ENCODE measurements around the gene BCAR1. TPM values are rescaled to one million over a fixed set of nuclear protein-coding genes. Genes with fewer than 3 reads are reported as not detected.
A peak's percentile ranks its signal among the peaks of the same experiment; 100 is the strongest.

The BCAR1 gene
- total and polyA plus RNA-seq, 8 donors, result 30.1 to 66.7 (median 48.9) TPM

- H3K27ac ChIP-seq, result peak overlapping the region in 3 of 4 donors; percentile 2 to 60 (median 23)
- H3K9me3 ChIP-seq, result no peaks in the 10 kb centered on the region
- FAIRE-seq (no peak), ATAC-seq (no peak), DNase-seq (peak in 1 of 6 donors; percentile 70)
- peaks cover 24 to 27% (median 24%) of the 10 kb centered on the region in 3 donors for H3K4me1 ChIP-seq
- H3K27me3 ChIP-seq, result no peaks in the 10 kb centered on the region
- peaks cover 0 to 31% (median 12%) of the 10 kb centered on the region in 3 donors for H3K36me3 ChIP-seq
- no peak for TF ChIP-seq CTCF (IDR thresholded peaks at IDR 0.05)
- H3K4me3 ChIP-seq, result no peak overlapping the region
- intact Hi-C loops (cut with DNase I), result loop anchor here in 1 of 3 donors (5.0 kb wide), 1 partner anchor 143 kb away; no protein-coding TSS in a partner anchor
- 83 to 90% methylated on average over 15 to 19 of the region's 19 CpGs for WGBS, 2 donors
These were observed 11.8 kb downstream of the BCAR1 start for GRCh38 chr16:75239542-75240122.

- peaks cover 0 to 36% (median 12%) of the 10 kb centered on the region in 3 donors for H3K36me3 ChIP-seq
- no peaks in the 10 kb centered on the region for H3K9me3 ChIP-seq
- H3K4me3 ChIP-seq, result no peak overlapping the region
- no peak for TF ChIP-seq CTCF (IDR thresholded peaks at IDR 0.05)
- peak; percentile 1 to 10 (median 6) for ATAC-seq
- H3K4me1 ChIP-seq, result peaks cover 18 to 24% (median 18%) of the 10 kb centered on the region in 3 donors
- no peak for FAIRE-seq
- H3K27ac ChIP-seq, result peak overlapping the region; percentile 2 to 74 (median 42)
- DNase-seq, result peak in 2 of 6 donors; percentile 33 to 70
- no peaks in the 10 kb centered on the region for H3K27me3 ChIP-seq
- intact Hi-C loops (cut with DNase I), result loop anchor here in 1 of 3 donors (5.0 kb wide), 1 partner anchor 143 kb away; no protein-coding TSS in a partner anchor
- 48 to 56% methylated on average over 13 to 16 of the region's 16 CpGs for WGBS, 2 donors
These were observed 12.4 kb downstream of the BCAR1 start for GRCh38 chr16:75238853-75239541.

GRCh38 chr16:75238132-75238852 is 13.1 kb downstream of the BCAR1 start:
- peaks cover 11 to 18% (median 14%) of the 10 kb centered on the region in 3 donors for H3K4me1 ChIP-seq
- H3K27me3 ChIP-seq, result no peaks in the 10 kb centered on the region
- FAIRE-seq, result no peak
- TF ChIP-seq CTCF (IDR thresholded peaks at IDR 0.05), result no peak
- peak overlapping the region; percentile 2 to 74 (median 38) for H3K27ac ChIP-seq
- H3K36me3 ChIP-seq, result peaks cover 0 to 37% (median 12%) of the 10 kb centered on the region in 3 donors
- DNase-seq, result peak in 4 of 6 donors; percentile 61 to 88 (median 73)
- no peaks in the 10 kb centered on the region for H3K9me3 ChIP-seq
- intact Hi-C loops (cut with DNase I), result loop anchor here in 1 of 3 donors (5.0 kb wide), 1 partner anchor 144 kb away; no protein-coding TSS in a partner anchor
- 43 to 46% methylated on average over 24 to 25 of the region's 25 CpGs for WGBS, 2 donors
- no peak overlapping the region for H3K4me3 ChIP-seq
- peak; percentile 11 to 41 (median 32) for ATAC-seq

GRCh38 chr16:75237398-75238131 is 13.9 kb downstream of the BCAR1 start:
- Histone ChIP-seq H3K9me3 (no peaks in the 10 kb centered on the region), H3K27me3 (no peaks in the 10 kb centered on the region), H3K36me3 (peaks cover 0 to 43% (median 10%) of the 10 kb centered on the region in 3 donors), H3K4me1 (peaks cover 11 to 16% (median 14%) of the 10 kb centered on the region in 3 donors), H3K27ac (peak overlapping the region in 1 of 4 donors; percentile 74), H3K4me3 (no peak overlapping the region)
- DNase-seq (peak in 2 of 6 donors; percentile 58 to 76), FAIRE-seq (no peak), ATAC-seq (no peak)
- no peak for TF ChIP-seq CTCF (IDR thresholded peaks at IDR 0.05)
- intact Hi-C loops (cut with DNase I), result loop anchor here in 1 of 3 donors (5.0 kb wide), 1 partner anchor 145 kb away; no protein-coding TSS in a partner anchor
- 89 to 91% methylated on average over 18 of the region's 18 CpGs for WGBS, 2 donors

Data from pancreas (tissue), 10 donors.